Uterus (tissue), 4 donors: ENCODE measurements around the gene VPS41. TPM values are rescaled to one million over a fixed set of nuclear protein-coding genes. Genes with fewer than 3 reads are reported as not detected.

Experiments
- DNase-seq, 2 donors: peaks; one replicate each; pipeline ENCODE4 v3.0.0-alpha.2; 2019 to 2020
- H3K27ac ChIP-seq, 2 donors: fragments of 200-600 bp; sonication (generic); 1 replicate in 1 of 2; 2 replicates in 1 of 2; pipeline ENCODE4 v1.5.1; 2016 to 2018
- H3K27me3 ChIP-seq, 2 donors: fragments of 200-600 bp; sonication (generic); one replicate each; pipeline ENCODE4 v1.5.1; 2018 to 2019; ENCODE audit warnings: control low read depth in 1 of 2
- H3K36me3 ChIP-seq, 2 donors: fragments of 200-600 bp; sonication (generic); one replicate each; pipeline ENCODE4 v1.5.1; 2019; ENCODE audit warnings: control low read depth in 1 of 2
- H3K4me1 ChIP-seq, 2 donors: fragments of 200-600 bp; sonication (generic); one replicate each; pipeline ENCODE4 v1.5.1; 2018 to 2019; ENCODE audit warnings: control low read depth in 1 of 2
- H3K4me3 ChIP-seq, 2 donors: fragments of 200-600 bp; sonication (generic); 1 replicate in 1 of 2; 2 replicates in 1 of 2; pipeline ENCODE4 v1.5.1; 2018 to 2019; ENCODE audit warnings: mild to moderate bottlenecking in 1 of 2
- H3K9me3 ChIP-seq, 2 donors: fragments of 200-600 bp; sonication (generic); one replicate each; pipeline ENCODE4 v1.5.1; 2019; ENCODE audit warnings: control low read depth in 1 of 2
- POLR2A ChIP-seq, 2 donors: fragments of 450-650 bp; IDR thresholded peaks; one replicate each; pipeline ENCODE4 v1.6.1; 2016; ENCODE audit warnings: antibody characterized with exemption in 2 of 2, mild to moderate bottlenecking in 1 of 2, moderate library complexity in 1 of 2
- intact Hi-C: fragments of 100-400 bp; cut with DNase I; formaldehyde crosslinking; loops from one replicate; pipeline ENCODE4 v1.15.1; 2023; ENCODE audit warnings: low total_unique reads
- total RNA-seq, 4 donors: library from RNA; depleted of rRNA in 3 of 4; stranded (reverse); fragments of >200 nt in 3 of 4; gene quantifications; one replicate each; pipeline versions ENCODE4 v1.1.0 to v1.2.4, GENCODE V29; 2014 to 2023
- TF ChIP-seq, protein P1 (sequence below), 4 experiments: fragments of 200-600 bp in 2 of 4; fragments of 450-650 bp in 2 of 4; sonication (generic) in 2 of 4; IDR thresholded peaks; one replicate each; pipeline ENCODE4 v1.5.1; 2016 to 2019; ENCODE audit warnings: antibody characterized with exemption in 4 of 4, mild to moderate bottlenecking in 2 of 4, moderate library complexity in 1 of 4
- donor health status: DM: yes; HTN: yes; CAD: no.

Gene VPS41
- total RNA-seq, 4 donors from 2014 or later = 41.2 to 122 (median 74.0) TPM

GRCh38 chr7:38907766-38908165 lies 1.2 kb downstream of the VPS41 start:
- no peaks in the 10 kb centered on the region for H3K9me3 ChIP-seq
- H3K27me3 ChIP-seq = no peaks in the 10 kb centered on the region
- TF ChIP-seq, protein P1, sequence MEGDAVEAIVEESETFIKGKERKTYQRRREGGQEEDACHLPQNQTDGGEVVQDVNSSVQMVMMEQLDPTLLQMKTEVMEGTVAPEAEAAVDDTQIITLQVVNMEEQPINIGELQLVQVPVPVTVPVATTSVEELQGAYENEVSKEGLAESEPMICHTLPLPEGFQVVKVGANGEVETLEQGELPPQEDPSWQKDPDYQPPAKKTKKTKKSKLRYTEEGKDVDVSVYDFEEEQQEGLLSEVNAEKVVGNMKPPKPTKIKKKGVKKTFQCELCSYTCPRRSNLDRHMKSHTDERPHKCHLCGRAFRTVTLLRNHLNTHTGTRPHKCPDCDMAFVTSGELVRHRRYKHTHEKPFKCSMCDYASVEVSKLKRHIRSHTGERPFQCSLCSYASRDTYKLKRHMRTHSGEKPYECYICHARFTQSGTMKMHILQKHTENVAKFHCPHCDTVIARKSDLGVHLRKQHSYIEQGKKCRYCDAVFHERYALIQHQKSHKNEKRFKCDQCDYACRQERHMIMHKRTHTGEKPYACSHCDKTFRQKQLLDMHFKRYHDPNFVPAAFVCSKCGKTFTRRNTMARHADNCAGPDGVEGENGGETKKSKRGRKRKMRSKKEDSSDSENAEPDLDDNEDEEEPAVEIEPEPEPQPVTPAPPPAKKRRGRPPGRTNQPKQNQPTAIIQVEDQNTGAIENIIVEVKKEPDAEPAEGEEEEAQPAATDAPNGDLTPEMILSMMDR (IDR thresholded peaks at IDR 0.05) = no peak
- TF ChIP-seq POLR2A (IDR thresholded peaks at IDR 0.05) = no peak
- intact Hi-C loops = no loop called here
- no peak overlapping the region for H3K4me3 ChIP-seq
- H3K36me3 ChIP-seq = no peaks in the 10 kb centered on the region
- H3K27ac ChIP-seq = no peak overlapping the region
- no peaks in the 10 kb centered on the region for H3K4me1 ChIP-seq
- DNase-seq = no peak

DNA sequence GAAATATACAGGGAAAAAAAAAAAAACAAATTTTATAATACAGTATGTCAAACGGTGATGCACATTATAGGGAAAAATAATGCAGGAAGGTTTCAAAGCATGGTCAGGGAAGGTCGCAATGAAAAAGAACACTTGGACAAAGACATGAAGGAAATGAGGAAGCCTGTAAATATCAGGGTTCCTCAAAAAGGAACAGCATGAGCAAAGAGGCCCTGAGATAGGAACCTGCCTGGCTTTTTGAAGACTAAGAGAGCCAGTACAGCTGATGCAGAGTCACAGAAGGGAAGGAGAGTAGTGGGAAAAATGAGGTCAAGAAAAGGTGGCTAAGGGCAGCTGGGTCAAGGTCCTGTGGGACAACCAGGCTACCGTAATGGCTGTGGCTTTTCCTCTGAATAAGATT lies 1.9 kb downstream of the VPS41 start:
- no peak for TF ChIP-seq POLR2A (IDR thresholded peaks at IDR 0.05)
- TF ChIP-seq, protein P1 (IDR thresholded peaks at IDR 0.05) = no peak
- intact Hi-C loops = no loop called here
- no peaks in the 10 kb centered on the region for H3K36me3 ChIP-seq

GRCh38 chr7:38905056-38905759 lies 3.8 kb downstream of the VPS41 start:
- no peaks in the 10 kb centered on the region for H3K9me3 ChIP-seq
- no peaks in the 10 kb centered on the region for H3K4me1 ChIP-seq
- DNase-seq = no peak
- H3K27me3 ChIP-seq = no peaks in the 10 kb centered on the region
- no peak overlapping the region for H3K4me3 ChIP-seq
- TF ChIP-seq, protein P1 (IDR thresholded peaks at IDR 0.05) = no peak
- TF ChIP-seq POLR2A (IDR thresholded peaks at IDR 0.05) = no peak
- intact Hi-C loops = no loop called here
- no peaks in the 10 kb centered on the region for H3K36me3 ChIP-seq
- H3K27ac ChIP-seq = no peak overlapping the region

More for the DNA sequence above, 1.9 kb downstream of the VPS41 start:
- no peak for DNase-seq
- Histone ChIP-seq H3K9me3 (no peaks in the 10 kb centered on the region), H3K27me3 (no peaks in the 10 kb centered on the region), H3K4me1 (no peaks in the 10 kb centered on the region), H3K27ac (no peak overlapping the region), H3K4me3 (no peak overlapping the region)

DNA sequence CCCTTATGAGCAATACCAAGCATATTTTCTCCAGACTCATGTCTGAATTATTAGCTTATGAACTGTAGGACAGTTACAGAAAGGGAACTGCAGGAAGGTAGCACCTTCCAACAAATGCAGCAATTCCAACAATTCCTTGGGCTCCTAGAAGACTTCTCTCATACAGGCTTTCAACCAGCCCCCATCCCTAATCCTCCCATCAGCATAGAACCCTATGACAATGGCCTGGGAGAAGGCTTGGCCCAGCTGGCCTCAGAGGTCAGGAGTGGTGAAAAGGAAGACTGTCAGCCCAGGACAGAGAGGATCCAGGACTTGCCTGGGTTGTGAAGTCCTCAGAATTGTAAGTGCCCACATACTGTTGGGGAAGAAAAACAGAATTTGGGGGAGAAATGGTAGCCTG lies 5.9 kb downstream of the VPS41 start:
- no peak for DNase-seq
- intact Hi-C loops = no loop called here
- Histone ChIP-seq H3K36me3 (no peaks in the 10 kb centered on the region), H3K9me3 (no peaks in the 10 kb centered on the region), H3K27ac (no peak overlapping the region), H3K4me1 (no peaks in the 10 kb centered on the region), H3K4me3 (no peak overlapping the region), H3K27me3 (no peaks in the 10 kb centered on the region)
- TF ChIP-seq POLR2A (IDR thresholded peaks at IDR 0.05) = no peak
- TF ChIP-seq, protein P1 (IDR thresholded peaks at IDR 0.05) = no peak

DNA sequence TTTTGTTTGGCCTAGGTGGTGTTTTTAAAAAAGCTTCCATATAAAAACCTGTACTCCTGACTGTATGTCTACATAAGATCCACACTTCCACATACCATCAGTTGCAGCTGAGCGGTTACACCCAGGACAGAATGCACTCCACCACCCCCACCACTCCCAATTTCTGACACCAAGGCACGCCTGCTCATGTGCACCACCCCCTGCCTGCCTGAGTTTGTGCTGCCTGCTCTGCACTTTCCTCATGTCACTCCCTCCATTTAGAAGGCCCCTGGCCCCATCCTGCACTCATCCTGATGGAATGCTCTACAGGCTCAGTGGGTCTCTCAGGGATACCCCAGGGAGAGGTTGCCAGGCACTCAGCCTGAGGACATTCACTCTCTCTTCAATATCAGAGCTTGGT lies 6.5 kb downstream of the VPS41 start:
- Histone ChIP-seq H3K4me3 (no peak overlapping the region), H3K27ac (no peak overlapping the region), H3K27me3 (no peaks in the 10 kb centered on the region), H3K36me3 (no peaks in the 10 kb centered on the region), H3K9me3 (no peaks in the 10 kb centered on the region), H3K4me1 (no peaks in the 10 kb centered on the region)
- intact Hi-C loops = no loop called here
- no peak for DNase-seq
- TF ChIP-seq, protein P1 (IDR thresholded peaks at IDR 0.05) = no peak
- no peak for TF ChIP-seq POLR2A (IDR thresholded peaks at IDR 0.05)
